OCI-LY1 (cell line): Measurements from ENCODE around the gene DTX1.

ENCODE experiments used
- H2AFZ ChIP-seq: fragments of 200-600 bp; sonication (generic), shearing (Covaris generic); 2 replicates; pipeline ENCODE4 v1.6.0; 2014; ENCODE audit warnings: antibody characterized with exemption, mild to moderate bottlenecking, low read length
- H3F3A ChIP-seq: fragments of 200-600 bp; sonication (generic), shearing (Covaris generic); 2 replicates; pipeline ENCODE4 v1.6.0; 2014; ENCODE audit warnings: mild to moderate bottlenecking, antibody characterized with exemption, low read length, moderate library complexity; ENCODE audit not compliant: insufficient read depth
- H3K27ac ChIP-seq: fragments of 200-600 bp; sonication (generic); 2 replicates; pipeline ENCODE4 v1.5.1; 2014; ENCODE audit warnings: low read length, mixed run types, mild to moderate bottlenecking, low read depth; ENCODE audit not compliant: poor library complexity, severe bottlenecking
- H3K27me3 ChIP-seq: fragments of 200-600 bp; sonication (generic); 2 replicates; pipeline ENCODE4 v1.6.0; 2014; ENCODE audit warnings: antibody characterized with exemption, mild to moderate bottlenecking, low read length, moderate library complexity; ENCODE audit not compliant: insufficient read depth
- H3K36me3 ChIP-seq: fragments of 200-600 bp; sonication (generic); 2 replicates; pipeline ENCODE4 v1.6.1; 2014; ENCODE audit warnings: mild to moderate bottlenecking, antibody characterized with exemption, low read length, moderate library complexity, mixed read lengths; ENCODE audit not compliant: insufficient read depth
- H3K4me1 ChIP-seq: fragments of 200-600 bp; sonication (generic); 2 replicates; pipeline ENCODE4 v1.5.1; 2014; ENCODE audit warnings: mild to moderate bottlenecking, low read length, moderate library complexity; ENCODE audit not compliant: insufficient read depth, severe bottlenecking
- H3K4me2 ChIP-seq: fragments of 200-600 bp; sonication (generic), shearing (Covaris generic); 2 replicates; pipeline ENCODE4 v1.6.1; 2014; ENCODE audit warnings: low read length
- H3K4me3 ChIP-seq: fragments of 200-600 bp; sonication (generic); 2 replicates; pipeline ENCODE4 v1.5.1; 2014; ENCODE audit warnings: low read length, low read depth, mild to moderate bottlenecking, mixed read lengths; ENCODE audit not compliant: poor library complexity, severe bottlenecking
- H3K79me2 ChIP-seq: fragments of 200-600 bp; shearing (Covaris generic); 2 replicates; pipeline ENCODE4 v1.6.1; 2016; ENCODE audit warnings: mixed run types, low read length, mixed read lengths; ENCODE audit not compliant: insufficient read depth
- H3K9ac ChIP-seq: fragments of 200-600 bp; sonication (generic), shearing (Covaris generic); 2 replicates; pipeline ENCODE4 v1.6.1; 2014; ENCODE audit warnings: mild to moderate bottlenecking, low read length, mixed read lengths
- H3K9me2 ChIP-seq: fragments of 200-600 bp; sonication (generic), shearing (Covaris generic); 2 replicates; pipeline ENCODE4 v1.6.1; 2014; ENCODE audit warnings: low read depth, mild to moderate bottlenecking, low read length, mixed read lengths
- H3K9me3 ChIP-seq: fragments of 200-600 bp; shearing (Covaris generic); 2 replicates; pipeline ENCODE4 v1.6.1; 2014; ENCODE audit warnings: low read length, mixed read lengths
- H4K20me1 ChIP-seq: fragments of 200-600 bp; sonication (generic), shearing (Covaris generic); 2 replicates; pipeline ENCODE4 v1.6.0; 2016; ENCODE audit warnings: mild to moderate bottlenecking, low read length; ENCODE audit not compliant: insufficient read depth
- EZH2 ChIP-seq: fragments of 200-600 bp; sonication (generic), shearing (Covaris generic); IDR thresholded peaks from 2 replicates; pipeline ENCODE4 v1.8.0; 2017; ENCODE audit warnings: borderline replicate concordance, mixed run types, mild to moderate bottlenecking, antibody characterized with exemption, low read length, moderate library complexity, mixed read lengths
- TF ChIP-seq, protein P1 (sequence below): fragments of 200-600 bp; sonication (generic), shearing (Covaris generic); IDR thresholded peaks from 2 replicates; pipeline ENCODE4 v1.5.1; 2017; ENCODE audit warnings: mild to moderate bottlenecking, antibody characterized with exemption, low read length, moderate library complexity, mixed read lengths

The DTX1 gene

DNA sequence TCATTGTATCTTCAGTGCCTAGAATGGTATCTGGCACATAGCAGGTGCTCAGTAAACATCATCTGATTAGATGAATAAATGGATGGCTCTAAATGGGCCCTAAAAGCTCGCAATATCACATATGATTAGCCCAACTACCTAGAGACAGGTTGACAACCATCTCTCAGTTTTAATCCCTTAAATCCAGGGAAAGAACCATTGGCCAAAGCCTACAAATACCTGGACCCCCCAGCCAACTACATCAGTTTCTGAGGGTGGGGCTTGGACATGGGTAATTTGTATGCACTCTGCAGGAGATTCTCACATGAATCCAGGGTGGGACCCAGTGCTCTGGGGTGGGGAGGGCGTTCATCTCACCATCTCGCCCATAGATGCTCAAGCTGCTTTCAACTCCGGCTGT is 4.8 kb upstream of the DTX1 start:
- Histone ChIP-seq H3K4me3 (peak overlapping the region; percentile 14), H3K9me2 (no peaks in the 10 kb centered on the region), H3K9ac (peak overlapping the region; percentile 66; the same call in 1 of the 2 replicates), H3K36me3 (no peaks in the 10 kb centered on the region), H3K27ac (peak overlapping the region; percentile 99), H3F3A (peaks cover 13% of the 10 kb centered on the region; the same call in 1 of the 2 replicates), H4K20me1 (no peaks in the 10 kb centered on the region), H3K4me1 (peaks cover 80% of the 10 kb centered on the region), H3K4me2 (peak overlapping the region; percentile 55), H3K27me3 (no peaks in the 10 kb centered on the region), H2AFZ (no peak overlapping the region), H3K79me2 (peaks cover 11% of the 10 kb centered on the region), H3K9me3 (no peaks in the 10 kb centered on the region)
- no peak for TF ChIP-seq EZH2
- TF ChIP-seq, protein P1, sequence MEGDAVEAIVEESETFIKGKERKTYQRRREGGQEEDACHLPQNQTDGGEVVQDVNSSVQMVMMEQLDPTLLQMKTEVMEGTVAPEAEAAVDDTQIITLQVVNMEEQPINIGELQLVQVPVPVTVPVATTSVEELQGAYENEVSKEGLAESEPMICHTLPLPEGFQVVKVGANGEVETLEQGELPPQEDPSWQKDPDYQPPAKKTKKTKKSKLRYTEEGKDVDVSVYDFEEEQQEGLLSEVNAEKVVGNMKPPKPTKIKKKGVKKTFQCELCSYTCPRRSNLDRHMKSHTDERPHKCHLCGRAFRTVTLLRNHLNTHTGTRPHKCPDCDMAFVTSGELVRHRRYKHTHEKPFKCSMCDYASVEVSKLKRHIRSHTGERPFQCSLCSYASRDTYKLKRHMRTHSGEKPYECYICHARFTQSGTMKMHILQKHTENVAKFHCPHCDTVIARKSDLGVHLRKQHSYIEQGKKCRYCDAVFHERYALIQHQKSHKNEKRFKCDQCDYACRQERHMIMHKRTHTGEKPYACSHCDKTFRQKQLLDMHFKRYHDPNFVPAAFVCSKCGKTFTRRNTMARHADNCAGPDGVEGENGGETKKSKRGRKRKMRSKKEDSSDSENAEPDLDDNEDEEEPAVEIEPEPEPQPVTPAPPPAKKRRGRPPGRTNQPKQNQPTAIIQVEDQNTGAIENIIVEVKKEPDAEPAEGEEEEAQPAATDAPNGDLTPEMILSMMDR = no peak

DNA sequence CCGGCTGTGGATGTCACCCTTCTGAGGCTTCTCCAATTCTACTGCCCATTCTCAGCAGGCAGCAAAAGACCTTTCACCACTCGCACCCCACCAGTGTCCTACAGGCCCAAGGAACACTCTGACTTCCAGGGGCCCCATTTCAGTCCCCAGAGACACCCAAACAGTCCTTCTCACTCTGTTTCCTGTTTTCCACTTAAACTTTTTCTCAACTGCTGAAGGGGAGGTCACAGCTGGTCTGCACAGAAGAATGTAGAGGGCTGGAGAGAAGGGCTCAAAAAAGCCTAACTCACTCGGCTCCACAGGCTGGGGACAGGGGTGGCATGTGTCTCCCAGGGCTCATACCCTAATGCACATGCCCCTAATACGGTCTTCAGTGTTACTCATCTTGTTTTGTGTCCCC is 4.2 kb upstream of the DTX1 start:
- Histone ChIP-seq H3K4me1 (peaks cover 80% of the 10 kb centered on the region), H3K4me2 (peak overlapping the region; percentile 55), H3K36me3 (peaks cover 5% of the 10 kb centered on the region), H3K9me2 (no peaks in the 10 kb centered on the region), H3K27me3 (no peaks in the 10 kb centered on the region), H2AFZ (no peak overlapping the region), H3K9me3 (no peaks in the 10 kb centered on the region), H3K79me2 (peaks cover 16% of the 10 kb centered on the region), H4K20me1 (no peaks in the 10 kb centered on the region), H3F3A (peaks cover 13% of the 10 kb centered on the region; the same call in 1 of the 2 replicates), H3K9ac (peak overlapping the region; percentile 66), H3K4me3 (peak overlapping the region; percentile 14), H3K27ac (peak overlapping the region; percentile 99)
- TF ChIP-seq EZH2 = no peak
- TF ChIP-seq, protein P1 = no peak

DNA sequence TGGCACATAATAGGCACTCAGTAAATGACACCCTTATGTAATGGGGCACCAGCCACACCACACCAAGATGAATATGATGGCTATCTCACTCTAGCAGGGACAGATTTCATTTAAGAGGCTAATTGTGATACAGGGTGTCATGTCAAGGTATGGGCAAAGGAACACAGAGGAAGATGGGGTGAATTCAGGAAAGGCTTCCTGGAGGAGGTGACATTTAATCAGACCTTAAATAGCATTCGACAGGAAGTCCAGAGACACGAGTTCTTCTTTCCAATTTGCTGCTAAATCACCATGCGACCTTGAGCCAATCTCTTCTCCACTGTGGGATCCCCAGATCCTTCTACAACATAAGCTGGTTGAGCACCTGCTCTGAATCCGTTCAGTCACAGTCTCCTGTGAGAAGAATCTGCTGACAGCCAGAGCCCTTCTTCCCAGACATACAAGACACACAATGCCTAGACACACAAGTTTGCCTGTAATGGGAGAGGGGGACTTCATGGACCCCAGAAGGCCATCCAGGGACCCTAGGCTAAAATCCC is 1.5 kb upstream of the DTX1 start:
- no peaks in the 10 kb centered on the region for H4K20me1 ChIP-seq
- peak overlapping the region; percentile 99 for H3K27ac ChIP-seq
- H3K9me2 ChIP-seq = no peaks in the 10 kb centered on the region
- peaks cover 73% of the 10 kb centered on the region for H3K4me1 ChIP-seq
- no peak for TF ChIP-seq EZH2
- TF ChIP-seq, protein P1 = no peak
- peaks cover 43% of the 10 kb centered on the region for H3K79me2 ChIP-seq
- H3K4me2 ChIP-seq = peak overlapping the region; percentile 97
- H3K36me3 ChIP-seq = peaks cover 31% of the 10 kb centered on the region
- H3K4me3 ChIP-seq = peak overlapping the region; percentile 73
- peak overlapping the region; percentile 85 for H3K9ac ChIP-seq
- no peaks in the 10 kb centered on the region for H3K9me3 ChIP-seq
- peaks cover 13% of the 10 kb centered on the region; the same call in 1 of the 2 replicates for H3F3A ChIP-seq
- no peak overlapping the region for H2AFZ ChIP-seq
- no peaks in the 10 kb centered on the region for H3K27me3 ChIP-seq
